Measurements from ENCODE around the gene DNASE1L3. TPM values are rescaled to one million over a fixed set of nuclear protein-coding genes. Genes with fewer than 3 reads are reported as not detected.

Gene DNASE1L3
- total RNA-seq, 1 experiment from 2014 or later: 0.27 TPM

DNA sequence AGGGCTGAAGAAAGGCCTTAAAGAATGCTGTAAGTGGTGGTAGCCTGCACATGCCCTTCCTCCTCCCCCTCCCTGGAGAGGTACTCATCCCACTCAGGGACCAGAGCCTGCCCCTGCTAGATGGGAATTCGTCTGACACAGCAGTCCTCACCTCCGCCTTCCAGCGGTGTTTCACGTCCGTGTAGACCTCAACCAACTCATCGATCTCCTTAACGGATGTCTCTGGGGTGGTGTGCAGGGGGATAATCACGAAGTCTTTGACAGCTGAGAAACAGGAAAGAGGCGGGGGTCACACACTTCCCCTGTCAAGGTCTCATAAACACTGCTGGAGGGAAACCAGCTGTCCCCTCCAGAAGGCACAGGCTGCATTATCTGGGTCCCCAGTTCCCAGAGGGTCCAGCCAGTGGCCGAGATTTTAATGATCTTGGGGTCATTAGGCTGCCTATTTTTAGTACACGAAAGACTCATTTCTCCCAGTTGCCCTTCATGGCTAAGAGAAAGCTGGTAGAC is 9.9 kb downstream of the DNASE1L3 start:
- POLR2A ChIA-PET: interaction anchor here (1.0 kb wide), 1 partner anchor 105 kb away, joined by 3 read pairs; the partner anchor contains the start of genes HTD2 and RPP14
- Mint-ChIP-seq H3K36me3 (ENCODE audit: insufficient read depth, unreplicated experiment) (peaks cover 7% of the 10 kb centered on the region), H3K9me3 (ENCODE audit: unreplicated experiment) (no peaks in the 10 kb centered on the region), H3K4me1 (ENCODE audit: low read depth, unreplicated experiment) (peaks cover 3% of the 10 kb centered on the region), H3K27me3 (ENCODE audit: insufficient read depth, unreplicated experiment) (no peaks in the 10 kb centered on the region), H3K4me3 (ENCODE audit: unreplicated experiment) (no peak overlapping the region), H3K27ac (ENCODE audit: unreplicated experiment) (no peak overlapping the region)
- intact Hi-C loops (cut with micrococcal nuclease; ENCODE audit: unreplicated experiment): no loop called here
- Histone ChIP-seq H3K4me3 (ENCODE audit: low read depth, low read length) (no peak overlapping the region), H3K36me3 (ENCODE audit: control insufficient read depth, insufficient read depth, low read length) (no peaks in the 10 kb centered on the region), H3K9me3 (peaks cover 9% of the 10 kb centered on the region), H3K4me1 (peaks cover 13% of the 10 kb centered on the region), H3K27me3 (replicated peaks; ENCODE audit: control insufficient read depth, insufficient read depth, low read length) (no peaks in the 10 kb centered on the region)
- no TSS peak for BruUV-seq (replicated peaks)
- CTCF ChIA-PET: interaction anchor here (0.7 to 1.1 kb wide), 2 partner anchors 98 to 99 kb away, joined by 3 to 4 read pairs; no protein-coding TSS in a partner anchor
- DNase-seq: no peak
- TF ChIP-seq, protein P1, sequence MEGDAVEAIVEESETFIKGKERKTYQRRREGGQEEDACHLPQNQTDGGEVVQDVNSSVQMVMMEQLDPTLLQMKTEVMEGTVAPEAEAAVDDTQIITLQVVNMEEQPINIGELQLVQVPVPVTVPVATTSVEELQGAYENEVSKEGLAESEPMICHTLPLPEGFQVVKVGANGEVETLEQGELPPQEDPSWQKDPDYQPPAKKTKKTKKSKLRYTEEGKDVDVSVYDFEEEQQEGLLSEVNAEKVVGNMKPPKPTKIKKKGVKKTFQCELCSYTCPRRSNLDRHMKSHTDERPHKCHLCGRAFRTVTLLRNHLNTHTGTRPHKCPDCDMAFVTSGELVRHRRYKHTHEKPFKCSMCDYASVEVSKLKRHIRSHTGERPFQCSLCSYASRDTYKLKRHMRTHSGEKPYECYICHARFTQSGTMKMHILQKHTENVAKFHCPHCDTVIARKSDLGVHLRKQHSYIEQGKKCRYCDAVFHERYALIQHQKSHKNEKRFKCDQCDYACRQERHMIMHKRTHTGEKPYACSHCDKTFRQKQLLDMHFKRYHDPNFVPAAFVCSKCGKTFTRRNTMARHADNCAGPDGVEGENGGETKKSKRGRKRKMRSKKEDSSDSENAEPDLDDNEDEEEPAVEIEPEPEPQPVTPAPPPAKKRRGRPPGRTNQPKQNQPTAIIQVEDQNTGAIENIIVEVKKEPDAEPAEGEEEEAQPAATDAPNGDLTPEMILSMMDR (IDR thresholded peaks at IDR 0.05; ENCODE audit: insufficient read depth in 1 of 2, low read depth in 1 of 2, low read length in 1 of 2, severe bottlenecking in 1 of 2, unreplicated experiment in 1 of 2): no peak

DNA sequence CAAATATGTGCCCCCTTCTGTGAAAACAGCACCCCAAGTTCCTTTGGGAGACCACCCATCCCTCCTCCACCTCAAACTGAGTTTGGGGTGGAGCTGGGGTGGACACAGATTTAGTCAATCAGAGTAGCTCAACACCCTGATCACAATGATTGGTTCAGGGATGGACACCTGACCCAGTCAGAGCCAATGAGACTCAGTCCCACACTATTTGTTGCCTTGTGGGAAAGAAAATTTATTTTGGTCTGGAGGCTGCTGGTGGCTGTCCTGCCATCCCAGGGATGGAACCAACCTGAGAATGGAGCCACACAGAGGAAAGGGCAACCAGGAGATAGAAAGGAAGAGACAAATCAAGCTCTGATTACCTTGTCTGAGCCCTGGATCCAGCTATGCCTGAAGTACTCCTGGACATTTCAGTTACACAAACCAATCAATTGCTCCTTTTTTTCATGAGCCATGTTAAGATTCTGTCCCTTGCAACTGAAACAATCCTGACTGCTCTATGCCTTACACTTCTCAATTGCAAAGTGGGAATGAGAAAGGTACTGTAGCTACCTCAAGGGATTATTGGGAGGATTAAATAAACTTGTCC is 10.6 kb downstream of the DNASE1L3 start:
- DNase-seq: no peak
- no peaks in the 10 kb centered on the region for H3K27me3 ChIP-seq (replicated peaks; ENCODE audit: control insufficient read depth, insufficient read depth, low read length)
- ChIA-PET CTCF (interaction anchor here (1.1 kb wide), 1 partner anchor 100 kb away, joined by 3 read pairs; no protein-coding TSS in a partner anchor), POLR2A (no interaction called here)
- Mint-ChIP-seq H3K27ac (ENCODE audit: unreplicated experiment) (no peak overlapping the region), H3K36me3 (ENCODE audit: insufficient read depth, unreplicated experiment) (peaks cover 7% of the 10 kb centered on the region), H3K4me1 (ENCODE audit: low read depth, unreplicated experiment) (no peaks in the 10 kb centered on the region), H3K4me3 (ENCODE audit: unreplicated experiment) (no peak overlapping the region), H3K27me3 (ENCODE audit: insufficient read depth, unreplicated experiment) (no peaks in the 10 kb centered on the region), H3K9me3 (ENCODE audit: unreplicated experiment) (no peaks in the 10 kb centered on the region)
- H3K4me1 ChIP-seq: peaks cover 13% of the 10 kb centered on the region
- no peaks in the 10 kb centered on the region for H3K36me3 ChIP-seq (ENCODE audit: control insufficient read depth, insufficient read depth, low read length)
- TF ChIP-seq, protein P1 (IDR thresholded peaks at IDR 0.05; ENCODE audit: insufficient read depth in 1 of 2, low read depth in 1 of 2, low read length in 1 of 2, severe bottlenecking in 1 of 2, unreplicated experiment in 1 of 2): no peak
- peaks cover 9% of the 10 kb centered on the region for H3K9me3 ChIP-seq
- no TSS peak for BruUV-seq (replicated peaks)
- no peak overlapping the region for H3K4me3 ChIP-seq (ENCODE audit: low read depth, low read length)
- intact Hi-C loops (cut with micrococcal nuclease; ENCODE audit: unreplicated experiment): no loop called here

DNA sequence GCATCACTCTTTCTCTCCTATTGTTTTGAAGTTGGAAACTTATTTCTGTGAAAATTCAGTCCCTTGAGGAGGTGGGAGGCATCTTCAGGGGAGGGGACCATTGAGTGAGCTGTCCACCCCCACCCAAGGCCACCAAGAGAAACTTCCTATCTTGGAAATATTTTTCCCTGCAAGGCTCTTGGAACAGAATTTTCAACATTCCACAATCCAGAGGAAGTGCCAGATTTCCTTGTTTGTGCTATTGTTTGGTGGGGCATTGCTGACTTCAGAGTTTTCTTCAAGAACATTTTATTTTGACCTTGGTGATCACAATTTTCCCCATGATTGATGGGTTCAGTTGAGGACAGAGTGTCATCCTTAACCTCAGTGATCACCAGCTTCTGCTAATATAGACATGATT is 12.0 kb downstream of the DNASE1L3 start:
- BruUV-seq (replicated peaks): no TSS peak
- no peaks in the 10 kb centered on the region for H3K36me3 ChIP-seq (ENCODE audit: control insufficient read depth, insufficient read depth, low read length)
- H3K27me3 ChIP-seq (replicated peaks; ENCODE audit: control insufficient read depth, insufficient read depth, low read length): no peaks in the 10 kb centered on the region
- DNase-seq: no peak
- H3K4me1 ChIP-seq: peaks cover 15% of the 10 kb centered on the region
- Mint-ChIP-seq H3K4me3 (ENCODE audit: unreplicated experiment) (no peak overlapping the region), H3K27me3 (ENCODE audit: insufficient read depth, unreplicated experiment) (no peaks in the 10 kb centered on the region), H3K27ac (ENCODE audit: unreplicated experiment) (no peak overlapping the region), H3K4me1 (ENCODE audit: low read depth, unreplicated experiment) (no peaks in the 10 kb centered on the region), H3K9me3 (ENCODE audit: unreplicated experiment) (no peaks in the 10 kb centered on the region), H3K36me3 (ENCODE audit: insufficient read depth, unreplicated experiment) (peaks cover 7% of the 10 kb centered on the region)
- ChIA-PET CTCF (no interaction called here), POLR2A (no interaction called here)
- peaks cover 9% of the 10 kb centered on the region for H3K9me3 ChIP-seq
- intact Hi-C loops (cut with micrococcal nuclease; ENCODE audit: unreplicated experiment): no loop called here
- TF ChIP-seq, protein P1 (IDR thresholded peaks at IDR 0.05; ENCODE audit: insufficient read depth in 1 of 2, low read depth in 1 of 2, low read length in 1 of 2, severe bottlenecking in 1 of 2, unreplicated experiment in 1 of 2): no peak
- H3K4me3 ChIP-seq (ENCODE audit: low read depth, low read length): no peak overlapping the region
